Endothelial cell (in vitro differentiated cells): ENCODE measurements around the gene NRM. TPM values are rescaled to one million over a fixed set of nuclear protein-coding genes. Genes with fewer than 3 reads are reported as not detected.

Source experiments
- DNase-seq: peaks from one replicate; pipeline ENCODE4 v3.0.0; 2021; ENCODE audit warnings: low spot score
- H3K27ac Mint-ChIP-seq: one replicate; pipeline ENCODE4 v1.8.0; 2021; ENCODE audit warnings: mixed read lengths, inconsistent platforms; ENCODE audit not compliant: unreplicated experiment
- H3K27me3 Mint-ChIP-seq: one replicate; pipeline ENCODE4 v1.8.0; 2021; ENCODE audit warnings: mild to moderate bottlenecking, moderate library complexity, mixed read lengths, inconsistent platforms; ENCODE audit not compliant: unreplicated experiment
- H3K36me3 Mint-ChIP-seq: one replicate; pipeline ENCODE4 v1.8.0; 2021; ENCODE audit warnings: mild to moderate bottlenecking, low read depth, mixed read lengths, inconsistent platforms; ENCODE audit not compliant: unreplicated experiment
- H3K4me1 Mint-ChIP-seq: one replicate; pipeline ENCODE4 v1.8.0; 2021; ENCODE audit warnings: mild to moderate bottlenecking, mixed read lengths, inconsistent platforms; ENCODE audit not compliant: unreplicated experiment
- H3K4me3 Mint-ChIP-seq: one replicate; pipeline ENCODE4 v1.8.0; 2021; ENCODE audit warnings: mild to moderate bottlenecking, mixed read lengths, inconsistent platforms; ENCODE audit not compliant: unreplicated experiment
- H3K9me3 Mint-ChIP-seq: one replicate; pipeline ENCODE4 v1.8.0; 2021; ENCODE audit warnings: mixed read lengths, inconsistent platforms; ENCODE audit not compliant: unreplicated experiment
- total RNA-seq: library from RNA; stranded (reverse); fragmentation: NEBNext Ultra II Directional; extraction: Animal tissue kit (Norgen Biotek cat#: 25700); gene quantifications from one replicate; pipeline ENCODE4 v1.2.1, GENCODE V29; 2021; ENCODE audit not compliant: unreplicated experiment
- TF ChIP-seq, protein P1 (sequence below): fragments of 200-600 bp; sonication (generic); IDR thresholded peaks from one replicate; pipeline ENCODE4 v1.5.0; 2021; ENCODE audit warnings: antibody characterized with exemption; ENCODE audit not compliant: unreplicated experiment

Gene NRM
- total RNA-seq, 1 donor from 2014 or later: 26.0 TPM

GRCh38 chr6:30732237-30732943 lies 41.6 kb upstream of the NRM start:
- peak overlapping the region; percentile 37 for H3K4me3 Mint-ChIP-seq

DNA sequence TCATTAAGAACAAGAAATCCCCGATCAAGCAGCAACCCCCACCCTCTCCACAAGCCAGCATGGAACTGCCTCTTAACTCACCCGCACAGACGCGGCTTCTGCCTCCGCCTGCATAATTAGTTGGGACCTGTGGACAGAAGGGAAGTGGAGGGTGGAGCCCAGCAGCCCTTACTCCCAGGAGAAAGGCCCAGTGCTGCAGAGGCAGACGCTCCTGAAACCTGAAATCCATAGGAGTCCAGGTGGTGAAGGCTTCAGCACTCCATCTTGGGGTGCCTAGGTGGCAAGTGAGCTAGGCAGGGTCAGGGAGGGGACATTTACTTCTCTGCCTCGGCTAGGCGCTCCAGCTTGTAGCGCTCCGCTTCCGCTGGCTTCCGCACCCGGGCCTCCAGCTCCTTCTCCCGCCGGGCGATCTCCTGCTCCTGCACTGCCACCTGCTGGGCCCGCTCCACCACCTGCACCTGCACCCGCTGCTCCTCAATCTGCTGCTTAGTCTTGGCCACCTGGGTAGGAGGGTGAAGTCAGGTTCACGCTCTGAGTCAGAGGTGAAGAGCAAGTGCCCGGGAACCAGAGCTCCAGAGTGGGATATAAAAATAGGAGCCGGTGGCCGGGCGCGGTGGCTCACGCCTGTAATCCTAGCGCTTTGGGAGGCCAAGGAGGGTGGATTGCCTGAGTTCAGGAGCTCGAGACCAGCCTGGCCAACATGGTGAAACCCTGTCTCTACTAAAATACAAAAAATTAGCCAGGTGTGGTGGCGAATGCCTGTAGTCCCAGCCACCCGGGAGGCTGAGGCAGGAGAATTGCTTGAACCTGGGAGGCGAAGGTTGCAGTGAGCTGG lies 40.0 kb upstream of the NRM start:
- Mint-ChIP-seq H3K27ac (no peak overlapping the region), H3K36me3 (peaks cover 23% of the 10 kb centered on the region), H3K9me3 (no peaks in the 10 kb centered on the region), H3K4me3 (no peak overlapping the region), H3K27me3 (peaks cover 4% of the 10 kb centered on the region), H3K4me1 (peaks cover 3% of the 10 kb centered on the region)
- peak; percentile 64 for DNase-seq
- TF ChIP-seq, protein P1, sequence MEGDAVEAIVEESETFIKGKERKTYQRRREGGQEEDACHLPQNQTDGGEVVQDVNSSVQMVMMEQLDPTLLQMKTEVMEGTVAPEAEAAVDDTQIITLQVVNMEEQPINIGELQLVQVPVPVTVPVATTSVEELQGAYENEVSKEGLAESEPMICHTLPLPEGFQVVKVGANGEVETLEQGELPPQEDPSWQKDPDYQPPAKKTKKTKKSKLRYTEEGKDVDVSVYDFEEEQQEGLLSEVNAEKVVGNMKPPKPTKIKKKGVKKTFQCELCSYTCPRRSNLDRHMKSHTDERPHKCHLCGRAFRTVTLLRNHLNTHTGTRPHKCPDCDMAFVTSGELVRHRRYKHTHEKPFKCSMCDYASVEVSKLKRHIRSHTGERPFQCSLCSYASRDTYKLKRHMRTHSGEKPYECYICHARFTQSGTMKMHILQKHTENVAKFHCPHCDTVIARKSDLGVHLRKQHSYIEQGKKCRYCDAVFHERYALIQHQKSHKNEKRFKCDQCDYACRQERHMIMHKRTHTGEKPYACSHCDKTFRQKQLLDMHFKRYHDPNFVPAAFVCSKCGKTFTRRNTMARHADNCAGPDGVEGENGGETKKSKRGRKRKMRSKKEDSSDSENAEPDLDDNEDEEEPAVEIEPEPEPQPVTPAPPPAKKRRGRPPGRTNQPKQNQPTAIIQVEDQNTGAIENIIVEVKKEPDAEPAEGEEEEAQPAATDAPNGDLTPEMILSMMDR: no peak

More at GRCh38 chr6:30732237-30732943, 41.6 kb upstream of the NRM start:
- H3K4me1 Mint-ChIP-seq: peaks cover 8% of the 10 kb centered on the region
- no peak overlapping the region for H3K27ac Mint-ChIP-seq
- TF ChIP-seq, protein P1: no peak
- H3K36me3 Mint-ChIP-seq: peaks cover 29% of the 10 kb centered on the region
- H3K27me3 Mint-ChIP-seq: peaks cover 6% of the 10 kb centered on the region
- H3K9me3 Mint-ChIP-seq: no peaks in the 10 kb centered on the region
- DNase-seq: no peak

- DNase-seq: no peak
- Mint-ChIP-seq H3K4me3 (no peak overlapping the region), H3K27me3 (peaks cover 19% of the 10 kb centered on the region), H3K9me3 (no peaks in the 10 kb centered on the region), H3K27ac (peak overlapping the region; percentile 48), H3K36me3 (peaks cover 42% of the 10 kb centered on the region), H3K4me1 (peaks cover 24% of the 10 kb centered on the region)
- TF ChIP-seq, protein P1: no peak
These were observed 37.3 kb upstream of the NRM start for GRCh38 chr6:30727920-30728553.

DNA sequence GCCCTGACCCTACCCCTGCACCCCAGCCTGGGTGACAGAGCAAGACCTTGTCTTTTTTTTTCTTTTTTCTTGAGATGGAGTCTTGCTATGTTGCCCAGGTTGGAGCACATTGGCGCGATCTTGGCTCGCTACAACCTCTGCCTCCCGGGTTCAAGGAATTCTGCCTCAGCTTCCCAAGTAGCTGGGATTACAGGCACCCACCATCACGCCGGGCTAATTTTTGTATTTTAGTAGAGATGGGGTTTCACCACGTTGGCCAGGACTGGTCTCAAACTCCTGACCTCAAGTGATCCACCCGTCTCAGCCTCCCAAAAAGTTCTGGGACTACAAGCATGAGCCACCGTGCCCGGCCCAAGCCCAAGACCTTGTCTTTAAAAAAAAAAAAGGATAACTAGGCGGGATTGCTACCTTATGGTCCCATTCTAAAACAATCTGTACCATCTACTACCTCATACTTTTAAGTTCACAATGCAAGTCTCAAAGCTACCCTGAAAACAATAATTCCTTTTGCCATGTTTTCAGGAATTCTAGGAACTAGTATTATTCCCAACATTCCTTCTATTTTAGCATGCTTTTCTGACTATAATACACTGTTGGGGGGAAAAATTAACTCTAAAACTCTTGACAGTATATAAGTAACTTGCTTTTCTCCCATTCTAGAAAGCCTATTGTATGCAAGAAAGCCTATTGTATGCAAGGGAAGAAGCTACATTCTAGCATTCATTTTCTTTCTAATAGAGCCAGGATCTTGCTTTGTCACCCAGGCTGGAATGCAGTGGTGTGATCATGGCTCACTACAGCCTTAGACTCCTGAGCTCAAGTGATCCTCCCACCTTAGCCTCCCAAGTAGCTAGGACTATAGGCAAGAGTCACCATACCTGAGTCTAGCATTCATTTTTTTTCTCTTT lies 36.0 kb upstream of the NRM start:
- Mint-ChIP-seq H3K27me3 (peaks cover 20% of the 10 kb centered on the region), H3K36me3 (peaks cover 47% of the 10 kb centered on the region), H3K9me3 (no peaks in the 10 kb centered on the region), H3K4me1 (peaks cover 29% of the 10 kb centered on the region), H3K27ac (no peak overlapping the region), H3K4me3 (no peak overlapping the region)
- TF ChIP-seq, protein P1: no peak
- no peak for DNase-seq
